Epithelial cell of esophagus (primary cell): ENCODE data around the gene ASB2.

Source experiments
- DNase-seq: peaks from one replicate; pipeline ENCODE4 v3.0.0; 2010; ENCODE audit warnings: low read depth
- H3K4me3 ChIP-seq: 2 replicates; pipeline ENCODE4 v1.5.1; 2011; ENCODE audit warnings: mild to moderate bottlenecking, low read length, control low read depth
- CTCF ChIP-seq: IDR thresholded peaks from 2 replicates; pipeline ENCODE4 v1.5.1; 2011; ENCODE audit warnings: low read depth, mild to moderate bottlenecking, low read length, control low read depth, inconsistent platforms; ENCODE audit not compliant: insufficient read depth; ENCODE audit errors: missing control alignments

The ASB2 gene

GRCh38 chr14:93905623-93906022 is 70.7 kb downstream of the ASB2 start:
- DNase-seq, result no peak
- H3K4me3 ChIP-seq, result no peak overlapping the region
- no peak for TF ChIP-seq CTCF

GRCh38 chr14:93903342-93904184 is 72.8 kb downstream of the ASB2 start:
- TF ChIP-seq CTCF, result no peak
- no peak overlapping the region for H3K4me3 ChIP-seq
- peak; percentile 7 for DNase-seq

- TF ChIP-seq CTCF, result no peak
- DNase-seq, result no peak
- H3K4me3 ChIP-seq, result no peak overlapping the region
These were observed 73.6 kb downstream of the ASB2 start for GRCh38 chr14:93902619-93903307.

- no peak for DNase-seq
- H3K4me3 ChIP-seq, result no peak overlapping the region
- TF ChIP-seq CTCF, result no peak
These were observed 74.6 kb downstream of the ASB2 start for GRCh38 chr14:93901813-93902212.

GRCh38 chr14:93898731-93899130 is 77.6 kb downstream of the ASB2 start:
- H3K4me3 ChIP-seq, result no peak overlapping the region
- no peak for DNase-seq
- TF ChIP-seq CTCF, result no peak

- no peak for DNase-seq
- no peak overlapping the region for H3K4me3 ChIP-seq
- no peak for TF ChIP-seq CTCF
These were observed 78.2 kb downstream of the ASB2 start for GRCh38 chr14:93898081-93898611.
